HCT116 (cell line): ENCODE results near the gene NRTN. TPM values are rescaled to one million over a fixed set of nuclear protein-coding genes. Genes with fewer than 3 reads are reported as not detected.

Experiments used
- ATAC-seq: fragments of 200-7000 bp; cut with Tn5 transposase; 2 replicates; pipeline ENCODE4 v1.9.1; 2020; ENCODE audit warnings: mild to moderate bottlenecking, moderate library complexity
- BruUV-seq: library from RNA; stranded (reverse); fragments of 400-500 nt; replicated peaks from 2 replicates; lab custom pipeline; 2021; lab: Mats Ljungman, UMichigan
- CTCF ChIA-PET: fragments of 300-600 bp; sonication (Branson Sonifier 250); formaldehyde crosslinking; loops from one replicate; lab custom pipeline; 2021; ENCODE audit warnings: antibody characterized with exemption; lab: Charles Lee
- POLR2A ChIA-PET: fragments of 300-600, 350-600 bp; sonication (Branson Sonifier 250); formaldehyde crosslinking; loops from one replicate; lab custom pipeline; 2021; ENCODE audit warnings: antibody characterized with exemption; lab: Charles Lee
- RAD21 ChIA-PET, 2 experiments: fragments of 300-600 bp; sonication (Branson Sonifier 250); formaldehyde crosslinking; loops; one replicate each; lab custom pipeline; 2023; ENCODE audit warnings: low total read pairs in 2 of 2; ENCODE audit not compliant: uncharacterized antibody in 2 of 2, unreplicated experiment in 2 of 2, low non-redundant PET in 1 of 2; lab: Charles Lee
- DNase-seq: peaks from one replicate; pipeline ENCODE4 v3.0.0-alpha.2; 2010; ENCODE audit warnings: low read depth, low spot score
- H2AFZ ChIP-seq: fragments of 200-600 bp; shearing (Covaris generic), sonication (generic); 2 replicates; pipeline ENCODE4 v1.6.1; 2017; ENCODE audit warnings: low read depth, mixed run types, mixed read lengths, antibody characterized with exemption, low read length; ENCODE audit not compliant: poor library complexity, severe bottlenecking
- H3K27ac ChIP-seq: 2 replicates; pipeline ENCODE4 v1.5.1; 2012; ENCODE audit warnings: low read depth, low read length
- H3K27me3 ChIP-seq: fragments of 200-600 bp; sonication (generic); 2 replicates; pipeline ENCODE4 v1.6.1; 2016; ENCODE audit warnings: mixed run types, low read length, mixed read lengths; ENCODE audit not compliant: insufficient read depth
- H3K36me3 ChIP-seq, 2 experiments: fragments of 200-500 bp in 1 of 2; fragments of 200-600 bp in 1 of 2; sonication (Bioruptor generic) in 1 of 2; sonication (generic) in 1 of 2; 2 replicates each; pipeline versions ENCODE4 v1.5.1 to v1.6.1; 2014 to 2016; ENCODE audit warnings: low read length in 2 of 2, inconsistent platforms in 1 of 2, mixed read lengths in 1 of 2, mixed run types in 1 of 2; ENCODE audit not compliant: insufficient read depth in 2 of 2, control insufficient read depth in 1 of 2
- H3K4me1 ChIP-seq, 2 experiments: fragments of 200-600 bp in 1 of 2; sonication (generic) in 1 of 2; 2 replicates each; pipeline versions ENCODE4 v1.5.1 to v1.6.1; 2012 to 2017; ENCODE audit warnings: low read length in 2 of 2, inconsistent platforms in 1 of 2, mild to moderate bottlenecking in 1 of 2, mixed read lengths in 1 of 2, mixed run types in 1 of 2, moderate library complexity in 1 of 2; ENCODE audit not compliant: insufficient read depth in 2 of 2, control insufficient read depth in 1 of 2
- H3K4me2 ChIP-seq: fragments of 200-600 bp; sonication (generic); 2 replicates; pipeline ENCODE4 v1.6.1; 2017; ENCODE audit warnings: mixed run types, low read length, mixed read lengths
- H3K4me3 ChIP-seq, 2 experiments: fragments of 200-600 bp in 1 of 2; sonication (generic) in 1 of 2; replicated peaks in 1 of 2; 2 replicates each; pipeline ENCODE4 v1.5.1; 2011 to 2016; ENCODE audit warnings: low read length in 2 of 2, control low read depth in 1 of 2, low read depth in 1 of 2, mild to moderate bottlenecking in 1 of 2, mixed read lengths in 1 of 2, mixed run types in 1 of 2
- H3K79me2 ChIP-seq: fragments of 200-600 bp; sonication (generic); 2 replicates; pipeline ENCODE4 v1.6.1; 2017; ENCODE audit warnings: mild to moderate bottlenecking, mixed run types, low read length, moderate library complexity, mixed read lengths; ENCODE audit not compliant: insufficient read depth
- H3K9ac ChIP-seq: fragments of 200-600 bp; sonication (generic); 2 replicates; pipeline ENCODE4 v1.6.1; 2016; ENCODE audit warnings: low read length, mixed read lengths
- H3K9me2 ChIP-seq: fragments of 200-600 bp; sonication (generic), shearing (Covaris generic); 2 replicates; pipeline ENCODE4 v1.6.1; 2017; ENCODE audit warnings: mixed run types, mild to moderate bottlenecking, moderate library complexity; ENCODE audit not compliant: insufficient read depth
- H3K9me3 ChIP-seq, 2 experiments: fragments of 200-500 bp in 1 of 2; fragments of 200-600 bp in 1 of 2; sonication (Bioruptor generic) in 1 of 2; sonication (generic) in 1 of 2; 2 replicates each; pipeline ENCODE4 v1.6.1; 2014 to 2017; ENCODE audit warnings: low read length in 2 of 2, mixed read lengths in 2 of 2, inconsistent platforms in 1 of 2, low read depth in 1 of 2, mild to moderate bottlenecking in 1 of 2, mixed run types in 1 of 2, moderate library complexity in 1 of 2; ENCODE audit not compliant: control insufficient read depth in 1 of 2, insufficient read depth in 1 of 2
- H4K20me1 ChIP-seq: fragments of 200-600 bp; sonication (generic), shearing (Covaris generic); 2 replicates; pipeline ENCODE4 v1.6.1; 2017; ENCODE audit warnings: mixed run types, mild to moderate bottlenecking, moderate library complexity; ENCODE audit not compliant: insufficient read depth
- CBX3 ChIP-seq: IDR thresholded peaks from 2 replicates; pipeline ENCODE4 v1.6.1; 2012; ENCODE audit warnings: low read depth
- CEBPB ChIP-seq: IDR thresholded peaks from 2 replicates; pipeline ENCODE4 v1.6.1; 2012; ENCODE audit warnings: low read depth
- EGR1 ChIP-seq: IDR thresholded peaks from 2 replicates; pipeline ENCODE4 v1.6.1; 2012; ENCODE audit warnings: low read depth
- ELF1 ChIP-seq: IDR thresholded peaks from 2 replicates; pipeline ENCODE4 v1.6.1; 2012; ENCODE audit warnings: low read depth, borderline replicate concordance
- EZH2 ChIP-seq: fragments of 200-600 bp; sonication (generic); IDR thresholded peaks from 2 replicates; pipeline ENCODE4 v1.6.1; 2017; ENCODE audit warnings: antibody characterized with exemption, mixed run types
- EZH2phosphoT487 ChIP-seq: fragments of 200-600 bp; IDR thresholded peaks from 2 replicates; pipeline ENCODE4 v1.6.1; 2018; ENCODE audit warnings: antibody characterized with exemption, borderline replicate concordance
- FOSL1 ChIP-seq: IDR thresholded peaks from 2 replicates; pipeline ENCODE4 v1.6.1; 2012; ENCODE audit warnings: low read depth
- POLR2A ChIP-seq: IDR thresholded peaks from 2 replicates; pipeline ENCODE4 v1.7.0; 2011; ENCODE audit warnings: borderline replicate concordance; ENCODE audit not compliant: insufficient read depth, insufficient read length; ENCODE audit errors: extremely low read depth
- RAD21 ChIP-seq: IDR thresholded peaks from 2 replicates; pipeline ENCODE4 v1.6.1; 2012; ENCODE audit warnings: low read depth, mild to moderate bottlenecking
- TCF7L2 ChIP-seq: IDR thresholded peaks from 2 replicates; pipeline ENCODE4 v1.7.0; 2011; ENCODE audit warnings: borderline replicate concordance, inconsistent platforms; ENCODE audit not compliant: insufficient read depth, insufficient read length; ENCODE audit errors: extremely low read depth
- YY1 ChIP-seq: IDR thresholded peaks from 2 replicates; pipeline ENCODE4 v1.6.1; 2011; ENCODE audit warnings: low read length, low read depth, moderate library complexity, mild to moderate bottlenecking; ENCODE audit not compliant: insufficient replicate concordance; ENCODE audit errors: extremely low read depth
- ZNF274 ChIP-seq: fragments of 200-500 bp; sonication (Bioruptor generic); IDR thresholded peaks from 2 replicates; pipeline ENCODE4 v1.6.1; 2014; ENCODE audit warnings: mild to moderate bottlenecking, low read depth, low read length, inconsistent platforms
- intact Hi-C: fragments of 100-400 bp; cut with micrococcal nuclease; formaldehyde crosslinking; loops from 2 replicates; pipeline ENCODE4 v1.10.0; 2022
- total RNA-seq: library from RNA; stranded (reverse); gene quantifications from one replicate; pipeline ENCODE4 v1.2.1, GENCODE V29; 2021; ENCODE audit not compliant: unreplicated experiment
- TF ChIP-seq, protein P1 (sequence below): IDR thresholded peaks from 2 replicates; pipeline ENCODE4 v1.6.1; 2012
- TF ChIP-seq, protein P2 (sequence below): IDR thresholded peaks from 2 replicates; pipeline ENCODE4 v1.6.1; 2012
- TF ChIP-seq, protein P3 (sequence below): IDR thresholded peaks from 2 replicates; pipeline ENCODE4 v1.6.1; 2012; ENCODE audit warnings: low read depth
- TF ChIP-seq, protein P4 (sequence below), 3 experiments: fragments of 200-600 bp in 1 of 3; sonication (generic) in 1 of 3; IDR thresholded peaks in 2 of 3; conservative IDR thresholded peaks in 1 of 3; 2 replicates each; pipeline ENCODE4 v1.5.1; 2012 to 2017; ENCODE audit warnings: low read depth in 2 of 3, low read length in 2 of 3, antibody characterized with exemption in 1 of 3, borderline replicate concordance in 1 of 3, control low read depth in 1 of 3, mild to moderate bottlenecking in 1 of 3, mixed read lengths in 1 of 3, mixed run types in 1 of 3, moderate library complexity in 1 of 3; ENCODE audit not compliant: insufficient read depth in 1 of 3

NRTN gene
- total RNA-seq, 1 experiment from 2014 or later = 11.5 TPM

DNA sequence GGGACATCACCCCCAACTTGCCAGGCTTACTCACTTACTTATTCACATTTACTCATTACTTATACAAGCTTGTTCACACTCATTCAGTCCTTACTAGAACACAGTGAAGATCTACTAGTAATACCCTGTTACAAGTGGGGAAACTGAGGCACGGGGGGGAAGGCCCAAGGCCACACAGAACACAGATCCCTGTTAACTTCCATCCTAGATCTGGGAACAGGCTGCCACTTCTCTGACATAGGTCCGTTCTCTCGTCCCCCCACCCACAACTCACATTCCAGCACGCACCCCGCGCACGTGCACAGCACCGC is 1.5 kb upstream of the NRTN start:
- ChIA-PET POLR2A (interaction anchor here (0.6 to 1.7 kb wide), 6 partner anchors 12 to 114 kb away, joined by 3 to 22 read pairs (median 6); partner anchors contain the start of genes DUS3L and RPL36), RAD21 (interaction anchor here (0.8 to 1.8 kb wide), 9 partner anchors 9 to 219 kb away, joined by 3 to 10 read pairs (median 4); partner anchors contain the start of genes NDUFA11 (in 1 of the 2) and RANBP3 (in 1 of the 2)), CTCF (interaction anchor here (0.6 to 2.2 kb wide), 40 partner anchors 7 to 570 kb away, joined by 3 to 49 read pairs (median 4); partner anchors contain the start of genes ALKBH7, CATSPERD, DUS3L and FUT5)
- H3K4me1 ChIP-seq = peaks cover 5 to 24% of the 10 kb centered on the region in 2 experiments
- peak overlapping the region in 1 of 2 experiments; percentile 48; a peak in 2 of 4 replicates for H3K4me3 ChIP-seq
- H3K27me3 ChIP-seq = no peaks in the 10 kb centered on the region
- no peaks in the 10 kb centered on the region for H3K9me2 ChIP-seq
- H3K36me3 ChIP-seq = no peaks in the 10 kb centered on the region
- peak overlapping the region; percentile 7; the same call in 1 of the 2 replicates for H3K27ac ChIP-seq
- no peaks in the 10 kb centered on the region for H3K9me3 ChIP-seq
- intact Hi-C loops = no loop called here
- peak overlapping the region; percentile 47 for H3K9ac ChIP-seq
- DNase-seq (no peak), ATAC-seq (no peak)
- H3K79me2 ChIP-seq = no peaks in the 10 kb centered on the region
- TF ChIP-seq, protein P1, sequence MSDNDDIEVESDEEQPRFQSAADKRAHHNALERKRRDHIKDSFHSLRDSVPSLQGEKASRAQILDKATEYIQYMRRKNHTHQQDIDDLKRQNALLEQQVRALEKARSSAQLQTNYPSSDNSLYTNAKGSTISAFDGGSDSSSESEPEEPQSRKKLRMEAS = no peak
- TF ChIP-seq, protein P2, sequence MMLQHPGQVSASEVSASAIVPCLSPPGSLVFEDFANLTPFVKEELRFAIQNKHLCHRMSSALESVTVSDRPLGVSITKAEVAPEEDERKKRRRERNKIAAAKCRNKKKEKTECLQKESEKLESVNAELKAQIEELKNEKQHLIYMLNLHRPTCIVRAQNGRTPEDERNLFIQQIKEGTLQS = no peak
- TF ChIP-seq ELF1 (no peak), EGR1 (no peak), CBX3 (no peak), YY1 (no peak), CEBPB (no peak), ZNF274 (no peak), TCF7L2 (no peak), RAD21 (no peak), EZH2phosphoT487 (no peak), FOSL1 (no peak), EZH2 (no peak), POLR2A (no peak)
- TF ChIP-seq, protein P3, sequence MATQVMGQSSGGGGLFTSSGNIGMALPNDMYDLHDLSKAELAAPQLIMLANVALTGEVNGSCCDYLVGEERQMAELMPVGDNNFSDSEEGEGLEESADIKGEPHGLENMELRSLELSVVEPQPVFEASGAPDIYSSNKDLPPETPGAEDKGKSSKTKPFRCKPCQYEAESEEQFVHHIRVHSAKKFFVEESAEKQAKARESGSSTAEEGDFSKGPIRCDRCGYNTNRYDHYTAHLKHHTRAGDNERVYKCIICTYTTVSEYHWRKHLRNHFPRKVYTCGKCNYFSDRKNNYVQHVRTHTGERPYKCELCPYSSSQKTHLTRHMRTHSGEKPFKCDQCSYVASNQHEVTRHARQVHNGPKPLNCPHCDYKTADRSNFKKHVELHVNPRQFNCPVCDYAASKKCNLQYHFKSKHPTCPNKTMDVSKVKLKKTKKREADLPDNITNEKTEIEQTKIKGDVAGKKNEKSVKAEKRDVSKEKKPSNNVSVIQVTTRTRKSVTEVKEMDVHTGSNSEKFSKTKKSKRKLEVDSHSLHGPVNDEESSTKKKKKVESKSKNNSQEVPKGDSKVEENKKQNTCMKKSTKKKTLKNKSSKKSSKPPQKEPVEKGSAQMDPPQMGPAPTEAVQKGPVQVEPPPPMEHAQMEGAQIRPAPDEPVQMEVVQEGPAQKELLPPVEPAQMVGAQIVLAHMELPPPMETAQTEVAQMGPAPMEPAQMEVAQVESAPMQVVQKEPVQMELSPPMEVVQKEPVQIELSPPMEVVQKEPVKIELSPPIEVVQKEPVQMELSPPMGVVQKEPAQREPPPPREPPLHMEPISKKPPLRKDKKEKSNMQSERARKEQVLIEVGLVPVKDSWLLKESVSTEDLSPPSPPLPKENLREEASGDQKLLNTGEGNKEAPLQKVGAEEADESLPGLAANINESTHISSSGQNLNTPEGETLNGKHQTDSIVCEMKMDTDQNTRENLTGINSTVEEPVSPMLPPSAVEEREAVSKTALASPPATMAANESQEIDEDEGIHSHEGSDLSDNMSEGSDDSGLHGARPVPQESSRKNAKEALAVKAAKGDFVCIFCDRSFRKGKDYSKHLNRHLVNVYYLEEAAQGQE = no peak
- TF ChIP-seq, protein P4, sequence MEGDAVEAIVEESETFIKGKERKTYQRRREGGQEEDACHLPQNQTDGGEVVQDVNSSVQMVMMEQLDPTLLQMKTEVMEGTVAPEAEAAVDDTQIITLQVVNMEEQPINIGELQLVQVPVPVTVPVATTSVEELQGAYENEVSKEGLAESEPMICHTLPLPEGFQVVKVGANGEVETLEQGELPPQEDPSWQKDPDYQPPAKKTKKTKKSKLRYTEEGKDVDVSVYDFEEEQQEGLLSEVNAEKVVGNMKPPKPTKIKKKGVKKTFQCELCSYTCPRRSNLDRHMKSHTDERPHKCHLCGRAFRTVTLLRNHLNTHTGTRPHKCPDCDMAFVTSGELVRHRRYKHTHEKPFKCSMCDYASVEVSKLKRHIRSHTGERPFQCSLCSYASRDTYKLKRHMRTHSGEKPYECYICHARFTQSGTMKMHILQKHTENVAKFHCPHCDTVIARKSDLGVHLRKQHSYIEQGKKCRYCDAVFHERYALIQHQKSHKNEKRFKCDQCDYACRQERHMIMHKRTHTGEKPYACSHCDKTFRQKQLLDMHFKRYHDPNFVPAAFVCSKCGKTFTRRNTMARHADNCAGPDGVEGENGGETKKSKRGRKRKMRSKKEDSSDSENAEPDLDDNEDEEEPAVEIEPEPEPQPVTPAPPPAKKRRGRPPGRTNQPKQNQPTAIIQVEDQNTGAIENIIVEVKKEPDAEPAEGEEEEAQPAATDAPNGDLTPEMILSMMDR (IDR thresholded peaks at IDR 0.05 in 2 of 3, conservative IDR thresholded peaks at IDR 0.05 in 1 of 3; ENCODE audit: borderline replicate concordance in 1 of 3, insufficient read depth in 1 of 3, low read depth in 2 of 3, low read length in 2 of 3) = no peak
- peak overlapping the region; percentile 80 for H2AFZ ChIP-seq
- no peaks in the 10 kb centered on the region for H4K20me1 ChIP-seq
- BruUV-seq = no TSS peak
- peak overlapping the region; percentile 91 for H3K4me2 ChIP-seq
